Hepatocyte (in vitro differentiated cells): ENCODE results near the gene MBTPS1. TPM values are rescaled to one million over a fixed set of nuclear protein-coding genes. Genes with fewer than 3 reads are reported as not detected.

ENCODE experiments used
- DNase-seq: peaks from one replicate; pipeline ENCODE4 v3.0.0-alpha.2; 2016; ENCODE audit warnings: low spot score
- H2AFZ ChIP-seq: fragments of 200-600 bp; sonication (generic); 2 replicates; pipeline ENCODE4 v1.6.0; 2016; ENCODE audit warnings: antibody characterized with exemption, mild to moderate bottlenecking
- H3K27ac ChIP-seq: fragments of 200-600 bp; sonication (generic); 2 replicates; pipeline ENCODE4 v1.5.1; 2016; ENCODE audit warnings: mild to moderate bottlenecking
- H3K27me3 ChIP-seq: fragments of 200-600 bp; sonication (generic); 2 replicates; pipeline ENCODE4 v1.6.1; 2016
- H3K36me3 ChIP-seq: fragments of 200-600 bp; sonication (generic); replicated peaks from 2 replicates; pipeline ENCODE4 v1.5.1; 2016; ENCODE audit warnings: low read depth; ENCODE audit not compliant: insufficient read depth
- H3K4me1 ChIP-seq: fragments of 200-600 bp; sonication (generic); 2 replicates; pipeline ENCODE4 v1.5.1; 2016; ENCODE audit warnings: mild to moderate bottlenecking, moderate library complexity; ENCODE audit not compliant: insufficient read depth
- H3K4me2 ChIP-seq: fragments of 200-600 bp; sonication (generic); 2 replicates; pipeline ENCODE4 v1.6.0; 2016
- H3K4me3 ChIP-seq: fragments of 200-600 bp; sonication (generic); 2 replicates; pipeline ENCODE4 v1.5.1; 2016; ENCODE audit warnings: mild to moderate bottlenecking
- H3K79me2 ChIP-seq: fragments of 200-600 bp; sonication (generic); 2 replicates; pipeline ENCODE4 v1.6.0; 2017; ENCODE audit warnings: mild to moderate bottlenecking
- H3K9me2 ChIP-seq: fragments of 200-600 bp; sonication (generic); replicated peaks from 2 replicates; pipeline ENCODE4 v1.6.0; 2017; ENCODE audit warnings: mild to moderate bottlenecking; ENCODE audit not compliant: insufficient read depth
- H3K9me3 ChIP-seq: fragments of 200-600 bp; sonication (generic); 2 replicates; pipeline ENCODE4 v1.5.1; 2016; ENCODE audit warnings: low read depth, mild to moderate bottlenecking
- H4K20me1 ChIP-seq: fragments of 200-600 bp; sonication (generic); 2 replicates; pipeline ENCODE4 v1.6.0; 2016; ENCODE audit warnings: mild to moderate bottlenecking; ENCODE audit not compliant: insufficient read depth, poor library complexity, severe bottlenecking
- CTCF ChIP-seq: fragments of 200-600 bp; sonication (generic); IDR thresholded peaks from 2 replicates; pipeline ENCODE4 v1.5.1; 2016; ENCODE audit warnings: antibody characterized with exemption, mild to moderate bottlenecking; ENCODE audit not compliant: poor library complexity
- EZH2 ChIP-seq: fragments of 200-600 bp; sonication (generic); IDR thresholded peaks from 2 replicates; pipeline ENCODE4 v1.6.1; 2016; ENCODE audit warnings: antibody characterized with exemption, mild to moderate bottlenecking, borderline replicate concordance
- EZH2phosphoT487 ChIP-seq: fragments of 200-600 bp; sonication (generic); IDR thresholded peaks from one replicate; pipeline ENCODE4 v1.6.1; 2018; ENCODE audit warnings: antibody characterized with exemption, mild to moderate bottlenecking, low read depth, moderate library complexity; ENCODE audit not compliant: unreplicated experiment, severe bottlenecking
- WGBS: methylation state at CpG from one replicate; pipeline ENCODE4 v1.1.6; 2016; ENCODE audit warnings: low lambda C conversion rate; ENCODE audit errors: missing lambda C conversion rate; 5-methylcytosine and 5-hydroxymethylcytosine counted together
- polyA plus RNA-seq: library from polyadenylated mRNA; unstranded; fragments of >200 nt; fragmentation: Nextera tagmentation; extraction: Ambion mirVana; gene quantifications from 2 replicates; pipeline ENCODE4 v1.2.1, GENCODE V29; 2016
- total RNA-seq: library from RNA; depleted of rRNA; stranded (reverse); fragments of >200 nt; gene quantifications from 2 replicates; pipeline ENCODE4 v1.2.3, GENCODE V29; 2014

The MBTPS1 gene
- total and polyA plus RNA-seq, 2 experiments from 2014 or later: 65.9 to 76.8 TPM

GRCh38 chr16:84131117-84131516 is 14.4 kb upstream of the MBTPS1 start:
- Histone ChIP-seq H3K4me2 (no peak overlapping the region), H3K9me2 (no peaks in the 10 kb centered on the region), H3K4me1 (no peaks in the 10 kb centered on the region), H3K79me2 (peaks cover 36% of the 10 kb centered on the region), H3K27me3 (no peaks in the 10 kb centered on the region), H3K27ac (no peak overlapping the region), H3K9me3 (no peaks in the 10 kb centered on the region), H3K4me3 (no peak overlapping the region), H2AFZ (no peak overlapping the region), H3K36me3 (no peaks in the 10 kb centered on the region), H4K20me1 (no peaks in the 10 kb centered on the region)
- DNase-seq: no peak
- WGBS: 85% methylated on average over 5 of the region's 5 CpGs
- TF ChIP-seq CTCF (no peak), EZH2phosphoT487 (no peak), EZH2 (no peak)

GRCh38 chr16:84124257-84125073 is 7.7 kb upstream of the MBTPS1 start:
- H3K4me2 ChIP-seq: no peak overlapping the region
- WGBS: 96% methylated on average over 7 of the region's 7 CpGs
- no peak overlapping the region for H3K27ac ChIP-seq
- no peak overlapping the region for H3K4me3 ChIP-seq
- no peak for TF ChIP-seq EZH2phosphoT487
- no peak for TF ChIP-seq EZH2
- TF ChIP-seq CTCF: no peak
- no peaks in the 10 kb centered on the region for H3K4me1 ChIP-seq
- H3K36me3 ChIP-seq: no peaks in the 10 kb centered on the region
- no peak overlapping the region for H2AFZ ChIP-seq
- H3K27me3 ChIP-seq: no peaks in the 10 kb centered on the region
- H3K9me3 ChIP-seq: no peaks in the 10 kb centered on the region
- no peaks in the 10 kb centered on the region for H3K79me2 ChIP-seq
- no peak for DNase-seq
- H3K9me2 ChIP-seq: no peaks in the 10 kb centered on the region
- no peaks in the 10 kb centered on the region for H4K20me1 ChIP-seq

GRCh38 chr16:84121007-84121406 is 4.3 kb upstream of the MBTPS1 start:
- no peaks in the 10 kb centered on the region for H3K27me3 ChIP-seq
- DNase-seq: no peak
- H3K9me2 ChIP-seq: no peaks in the 10 kb centered on the region
- H3K4me2 ChIP-seq: no peak overlapping the region
- 90% methylated on average over 10 of the region's 10 CpGs for WGBS
- H3K36me3 ChIP-seq: no peaks in the 10 kb centered on the region
- H2AFZ ChIP-seq: no peak overlapping the region
- no peaks in the 10 kb centered on the region for H3K9me3 ChIP-seq
- no peak overlapping the region for H3K4me3 ChIP-seq
- H4K20me1 ChIP-seq: no peaks in the 10 kb centered on the region
- H3K27ac ChIP-seq: no peak overlapping the region
- H3K4me1 ChIP-seq: peaks cover 5% of the 10 kb centered on the region
- no peak for TF ChIP-seq CTCF
- no peak for TF ChIP-seq EZH2
- TF ChIP-seq EZH2phosphoT487: no peak
- H3K79me2 ChIP-seq: peaks cover 9% of the 10 kb centered on the region
